LNCaP clone FGC (cell line): ENCODE measurements around the gene GP1BA.
A peak's percentile ranks its signal among the peaks of the same experiment; 100 is the strongest.

Experiments
- DNase-seq: peaks from one replicate; pipeline ENCODE4 v3.0.0-alpha.2; 2011; ENCODE audit warnings: low read depth
- H3K4me3 ChIP-seq: 2 replicates; pipeline ENCODE4 v1.5.1; 2011; ENCODE audit warnings: mild to moderate bottlenecking, low read depth, low read length, control low read depth
- CTCF ChIP-seq: IDR thresholded peaks from 2 replicates; pipeline ENCODE4 v1.5.1; 2012; ENCODE audit warnings: mild to moderate bottlenecking; ENCODE audit not compliant: control insufficient read depth, insufficient read depth; ENCODE audit errors: extremely low read depth

Gene GP1BA

GRCh38 chr17:4965311-4965986, 33.4 kb downstream of the GP1BA start:
- no peak overlapping the region for H3K4me3 ChIP-seq
- no peak for DNase-seq
- no peak for TF ChIP-seq CTCF

DNA sequence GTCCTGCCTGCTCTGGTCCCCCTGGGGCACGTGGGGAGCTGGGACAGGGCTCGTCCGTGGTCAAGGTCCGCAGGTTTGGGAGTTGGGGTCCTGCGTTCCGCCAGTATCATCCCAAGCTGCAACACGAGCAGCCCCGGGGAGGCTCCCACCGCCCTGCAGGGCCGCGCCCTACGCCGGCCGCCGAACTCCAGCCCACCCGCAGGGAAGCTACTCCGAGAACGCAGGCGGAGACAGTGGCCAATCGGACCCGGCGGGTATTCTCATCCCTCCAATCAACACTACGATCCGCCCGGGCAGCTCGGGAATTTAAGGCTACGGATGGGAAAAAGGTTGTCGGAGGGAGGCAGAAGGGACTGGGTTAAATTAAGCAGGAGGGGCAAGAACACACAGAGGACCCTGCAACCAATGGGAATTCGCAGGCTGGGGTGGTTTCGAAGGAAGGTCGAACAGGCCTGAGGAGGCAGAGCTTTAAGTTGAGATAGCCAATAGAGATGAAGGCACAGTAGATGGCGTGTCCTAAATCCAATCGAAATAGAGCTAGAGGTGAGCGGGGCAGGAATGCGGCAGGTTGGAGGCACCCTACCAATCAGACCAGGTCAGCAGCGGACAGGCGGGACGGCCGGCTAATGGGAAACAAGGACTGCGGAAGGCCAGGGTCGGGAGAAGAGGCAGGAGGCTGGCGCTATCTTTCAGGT, 34.9 kb downstream of the GP1BA start:
- DNase-seq = peak; percentile 100

GRCh38 chr17:4967539-4968485, 35.7 kb downstream of the GP1BA start, which contains the start of gene SPAG7:
Gene SPAG7 (minus strand): TSS chr17:4967817. CDS start chr17:4967804, 13 bp downstream.
- peak within 1 kb of the TSS; percentile 80 for H3K4me3 ChIP-seq
- 0 out of 2 replicates have a peak, but pooled peaks have one; percentile 1 for TF ChIP-seq CTCF
- DNase-seq = peak; percentile 92

More for the DNA sequence above, 34.9 kb downstream of the GP1BA start:
- TF ChIP-seq CTCF = no peak
- peak overlapping the region; percentile 80 for H3K4me3 ChIP-seq

GRCh38 chr17:4968486-4969046, 36.5 kb downstream of the GP1BA start:
- no peak for DNase-seq

DNA sequence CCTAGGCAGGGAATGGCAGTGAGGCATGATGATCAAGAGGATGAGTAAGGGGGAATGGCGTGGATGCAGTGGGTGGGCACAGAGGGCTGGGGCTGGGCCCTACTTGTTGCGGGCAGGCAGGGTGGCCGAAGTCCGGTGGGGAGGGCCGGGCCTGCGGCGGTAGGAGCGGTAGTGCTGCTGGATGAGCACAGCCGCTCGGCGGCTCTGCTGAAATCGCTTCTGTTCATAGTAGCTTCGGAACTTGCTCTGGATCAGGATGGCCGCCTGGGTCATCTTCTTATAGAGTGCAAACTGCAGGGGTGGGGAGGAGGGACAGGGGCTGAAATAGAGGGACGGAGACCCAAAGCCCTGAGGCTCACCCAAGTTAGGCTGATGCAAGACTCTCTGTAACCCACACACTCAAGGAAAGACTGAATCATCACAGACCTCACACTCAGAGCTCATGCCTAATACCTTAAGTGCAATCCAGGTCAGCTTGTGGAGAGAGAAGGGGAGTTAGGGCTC, 37.0 kb downstream of the GP1BA start:
- no peak for DNase-seq
- no peak for TF ChIP-seq CTCF
- no peak overlapping the region; the same call in 1 of the 2 replicates for H3K4me3 ChIP-seq

More at GRCh38 chr17:4968486-4969046, 36.5 kb downstream of the GP1BA start:
- peak overlapping the region; percentile 80 for H3K4me3 ChIP-seq
- no peak for TF ChIP-seq CTCF

DNA sequence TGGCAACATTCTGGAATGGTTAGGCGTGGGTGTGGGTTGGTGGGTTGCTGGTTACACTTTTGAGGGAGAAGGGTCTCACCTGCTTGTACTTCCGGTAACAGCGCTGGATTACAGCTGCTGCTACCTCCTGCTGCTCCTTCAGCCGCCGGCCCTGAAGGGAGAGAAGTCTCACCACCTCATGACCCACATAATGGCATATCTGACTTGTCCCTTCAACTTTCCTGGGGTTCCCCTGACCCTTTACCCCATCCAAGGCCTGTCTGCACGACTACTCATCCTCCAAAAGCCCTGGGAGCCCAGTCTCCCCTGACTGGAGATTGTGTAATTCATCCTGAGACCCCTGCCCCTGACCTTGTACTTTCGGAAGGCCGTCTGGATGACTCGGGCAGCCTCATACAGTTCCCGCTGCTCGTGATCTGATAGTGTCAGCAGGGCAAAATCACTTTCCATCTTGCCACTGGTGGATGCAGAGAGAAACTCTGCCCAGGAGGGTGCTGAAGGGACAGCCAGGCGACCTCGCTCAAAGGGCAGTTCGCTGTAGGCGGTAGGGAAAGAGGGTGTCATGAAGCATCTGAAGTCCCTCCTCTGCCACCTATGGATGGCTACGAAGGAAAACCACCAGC, 37.6 kb downstream of the GP1BA start:
- no peak for DNase-seq
- no peak for TF ChIP-seq CTCF
- H3K4me3 ChIP-seq = no peak overlapping the region
